SK-N-SH treated with all-trans-retinoic acid at 6 μM for 48 hours (cell line): ENCODE results near the gene RORB.

Source experiments
- ATAC-seq: fragments of 200-7000 bp; cut with Tn5 transposase; 3 replicates; pipeline ENCODE4 v1.9.1; 2020; ENCODE audit warnings: mild to moderate bottlenecking, moderate library complexity
- CREB5 ChIP-seq: fragments of 250-450 bp; sonication (Bioruptor Pico); IDR thresholded peaks from 2 replicates; pipeline ENCODE4 v1.5.1; 2020; ENCODE audit warnings: low read depth, mild to moderate bottlenecking, moderate library complexity
- CSDC2 ChIP-seq: fragments of 250-450 bp; sonication (Bioruptor Pico); IDR thresholded peaks from 2 replicates; pipeline ENCODE4 v1.5.0; 2020; ENCODE audit warnings: mild to moderate bottlenecking, moderate library complexity
- CSRNP3 ChIP-seq: fragments of 250-450 bp; sonication (Bioruptor Pico); IDR thresholded peaks from 2 replicates; pipeline ENCODE4 v1.5.1; 2021; ENCODE audit warnings: mild to moderate bottlenecking, moderate library complexity
- ESRRG ChIP-seq: fragments of 250-450 bp; sonication (Bioruptor Pico); IDR thresholded peaks from 2 replicates; pipeline ENCODE4 v1.6.1; 2021; ENCODE audit warnings: mild to moderate bottlenecking
- GLIS3 ChIP-seq: fragments of 250-450 bp; sonication (Bioruptor Pico); IDR thresholded peaks from 2 replicates; pipeline ENCODE4 v1.5.0; 2020; ENCODE audit warnings: mild to moderate bottlenecking, moderate library complexity
- ISL1 ChIP-seq: fragments of 250-450 bp; sonication (Bioruptor Pico); IDR thresholded peaks from 2 replicates; pipeline ENCODE4 v2.1.2; 2022; ENCODE audit warnings: mild to moderate bottlenecking, moderate library complexity
- OSR1 ChIP-seq: fragments of 250-450 bp; sonication (Bioruptor Pico); IDR thresholded peaks from 2 replicates; pipeline ENCODE4 v1.8.0; 2022; ENCODE audit warnings: moderate library complexity, mild to moderate bottlenecking, inconsistent platforms
- PATZ1 ChIP-seq: fragments of 250-450 bp; sonication (Bioruptor Pico); IDR thresholded peaks from 2 replicates; pipeline ENCODE4 v1.8.0; 2020; ENCODE audit warnings: mild to moderate bottlenecking, moderate library complexity, borderline replicate concordance
- POU6F1 ChIP-seq: fragments of 250-450 bp; sonication (Bioruptor Pico); IDR thresholded peaks from 2 replicates; pipeline ENCODE4 v1.8.0; 2021; ENCODE audit warnings: low read depth, mild to moderate bottlenecking, moderate library complexity, borderline replicate concordance
- PPARA ChIP-seq: fragments of 250-450 bp; sonication (Bioruptor Pico); IDR thresholded peaks from 2 replicates; pipeline ENCODE4 v1.5.0; 2020; ENCODE audit warnings: mild to moderate bottlenecking, borderline replicate concordance
- RARB ChIP-seq: fragments of 250-450 bp; sonication (Bioruptor Pico); IDR thresholded peaks from 2 replicates; pipeline ENCODE4 v1.8.0; 2021; ENCODE audit warnings: mild to moderate bottlenecking, moderate library complexity
- SNAI2 ChIP-seq: fragments of 250-450 bp; sonication (Bioruptor Pico); IDR thresholded peaks from 2 replicates; pipeline ENCODE4 v1.5.0; 2020; ENCODE audit warnings: mild to moderate bottlenecking, moderate library complexity
- TCF4 ChIP-seq: fragments of 250-450 bp; sonication (Bioruptor Pico); IDR thresholded peaks from 2 replicates; pipeline ENCODE4 v1.8.0; 2021; ENCODE audit warnings: mild to moderate bottlenecking, moderate library complexity, borderline replicate concordance
- TOX ChIP-seq: fragments of 250-450 bp; sonication (Bioruptor Pico); IDR thresholded peaks from 2 replicates; pipeline ENCODE4 v1.8.0; 2021; ENCODE audit warnings: mild to moderate bottlenecking, moderate library complexity, borderline replicate concordance
- TSHZ2 ChIP-seq: fragments of 250-450 bp; sonication (Bioruptor Pico); IDR thresholded peaks from 2 replicates; pipeline ENCODE4 v1.5.0; 2020; ENCODE audit warnings: mild to moderate bottlenecking, moderate library complexity
- ZFP3 ChIP-seq: fragments of 250-450 bp; sonication (Bioruptor Pico); IDR thresholded peaks from 2 replicates; pipeline ENCODE4 v1.5.0; 2020; ENCODE audit warnings: mild to moderate bottlenecking, moderate library complexity
- ZFP30 ChIP-seq: fragments of 450-650 bp; formaldehyde crosslinking; IDR thresholded peaks from 2 replicates; pipeline ENCODE4 v1.5.0; 2022; ENCODE audit warnings: mild to moderate bottlenecking, moderate library complexity
- ZNF565 ChIP-seq: fragments of 450-650 bp; formaldehyde crosslinking; conservative IDR thresholded peaks from 2 replicates; pipeline ENCODE4 v1.5.0; 2020; ENCODE audit warnings: low read depth, mild to moderate bottlenecking, moderate library complexity
- ZNF70 ChIP-seq: fragments of 450-650 bp; formaldehyde crosslinking; IDR thresholded peaks from 2 replicates; pipeline ENCODE4 v1.5.0; 2020; ENCODE audit warnings: mild to moderate bottlenecking, moderate library complexity
- ZNF8 ChIP-seq: fragments of 450-650 bp; formaldehyde crosslinking; IDR thresholded peaks from 2 replicates; pipeline ENCODE4 v1.5.0; 2020; ENCODE audit warnings: mild to moderate bottlenecking, moderate library complexity

Gene RORB

GRCh38 chr9:74576176-74576575 lies 79.0 kb downstream of the RORB start:
- TF ChIP-seq TSHZ2, result no peak
- no peak for ATAC-seq

GRCh38 chr9:74577956-74578355 lies 80.8 kb downstream of the RORB start:
- TF ChIP-seq ESRRG (CRISPR knock-in tag), result no peak
- TF ChIP-seq OSR1, result no peak
- no peak for TF ChIP-seq ZFP3 (CRISPR knock-in tag)
- no peak for TF ChIP-seq PPARA (CRISPR knock-in tag)
- TF ChIP-seq POU6F1, result no peak
- TF ChIP-seq ZNF8 (CRISPR knock-in tag), result no peak
- TF ChIP-seq ISL1 (CRISPR knock-in tag), result no peak
- no peak for TF ChIP-seq TOX
- no peak for TF ChIP-seq RARB
- no peak for TF ChIP-seq PATZ1 (CRISPR knock-in tag)
- no peak for TF ChIP-seq CREB5 (CRISPR knock-in tag)
- ATAC-seq, result peak; percentile 38; the same call in 1 of the 3 replicates

- ATAC-seq, result no peak
- TF ChIP-seq ZFP30 (CRISPR knock-in tag) (no peak), ISL1 (CRISPR knock-in tag) (no peak), GLIS3 (CRISPR knock-in tag) (no peak), POU6F1 (no peak), CSRNP3 (CRISPR knock-in tag) (no peak), RARB (no peak), CREB5 (CRISPR knock-in tag) (no peak), TOX (no peak), ESRRG (CRISPR knock-in tag) (no peak), SNAI2 (CRISPR knock-in tag) (no peak), PPARA (CRISPR knock-in tag) (no peak), TCF4 (CRISPR knock-in tag) (no peak), ZNF70 (no peak), PATZ1 (CRISPR knock-in tag) (no peak), CSDC2 (CRISPR knock-in tag) (no peak), OSR1 (no peak), ZNF565 (CRISPR knock-in tag) (no peak)
These were observed 92.4 kb downstream of the RORB start for GRCh38 chr9:74589576-74589975.
